GM12878 (cell line): ENCODE results near the gene NUP93. TPM values are rescaled to one million over a fixed set of nuclear protein-coding genes. Genes with fewer than 3 reads are reported as not detected.

Source experiments
- ATF7 ChIP-seq: fragments of 450-650 bp; IDR thresholded peaks from 2 replicates; pipeline ENCODE4 v1.6.1; 2016; ENCODE audit warnings: low read depth, mild to moderate bottlenecking
- BHLHE40 ChIP-seq, 2 experiments: fragments of 450-650 bp in 1 of 2; IDR thresholded peaks; 2 replicates each; pipeline ENCODE4 v1.6.1; 2011 to 2017; ENCODE audit warnings: low read depth in 2 of 2, borderline replicate concordance in 1 of 2, improper control_type of control experiment in 1 of 2, low read length in 1 of 2, mild to moderate bottlenecking in 1 of 2
- BRCA1 ChIP-seq: IDR thresholded peaks from 2 replicates; pipeline ENCODE4 v1.6.1; 2011; ENCODE audit warnings: low read depth, low read length, improper control_type of control experiment
- CBX3 ChIP-seq: fragments of 200-600 bp; sonication (generic); IDR thresholded peaks from 2 replicates; pipeline ENCODE4 v1.6.1; 2016; ENCODE audit warnings: low read depth, borderline replicate concordance
- CHD1 ChIP-seq: IDR thresholded peaks from 2 replicates; pipeline ENCODE4 v1.6.1; 2012; ENCODE audit warnings: low read depth, low read length, improper control_type of control experiment
- CREB1 ChIP-seq: IDR thresholded peaks from 2 replicates; pipeline ENCODE4 v1.6.1; 2012; ENCODE audit warnings: low read depth, mild to moderate bottlenecking, inconsistent platforms
- CREM ChIP-seq: IDR thresholded peaks from 2 replicates; pipeline ENCODE4 v1.6.1; 2014; ENCODE audit warnings: antibody characterized with exemption, low read depth
- DPF2 ChIP-seq: fragments of 450-650 bp; IDR thresholded peaks from 2 replicates; pipeline ENCODE4 v1.6.1; 2017; ENCODE audit warnings: mild to moderate bottlenecking
- EZH2 ChIP-seq: IDR thresholded peaks from 2 replicates; pipeline ENCODE4 v1.6.1; 2012; ENCODE audit warnings: low read depth, mild to moderate bottlenecking, control low read depth, inconsistent platforms, low read length, borderline replicate concordance; ENCODE audit not compliant: control insufficient read depth
- HDGF ChIP-seq: fragments of 450-650 bp; IDR thresholded peaks from 2 replicates; pipeline ENCODE4 v1.6.1; 2016; ENCODE audit warnings: antibody characterized with exemption
- JUND ChIP-seq: IDR thresholded peaks from 2 replicates; pipeline ENCODE4 v1.6.1; 2012; ENCODE audit warnings: low read depth, mild to moderate bottlenecking, low read length, improper control_type of control experiment, moderate library complexity
- LARP7 ChIP-seq: fragments of 450-650 bp; IDR thresholded peaks from 2 replicates; pipeline ENCODE4 v1.6.1; 2017; ENCODE audit warnings: mild to moderate bottlenecking
- MTA2 ChIP-seq: fragments of 450-650 bp; IDR thresholded peaks from 2 replicates; pipeline ENCODE4 v1.6.1; 2016; ENCODE audit warnings: low read depth, mild to moderate bottlenecking, moderate library complexity
- MTA3 ChIP-seq: IDR thresholded peaks from 2 replicates; pipeline ENCODE4 v1.6.1; 2012; ENCODE audit warnings: low read length, inconsistent platforms, borderline replicate concordance
- MXI1 ChIP-seq: fragments of 150-350 bp; IDR thresholded peaks from 2 replicates; pipeline ENCODE4 v1.6.1; 2011; ENCODE audit warnings: low read depth, mild to moderate bottlenecking, inconsistent platforms, low read length, improper control_type of control experiment
- NRF1 ChIP-seq: conservative IDR thresholded peaks from 2 replicates; pipeline ENCODE4 v1.6.1; 2011; ENCODE audit warnings: mild to moderate bottlenecking, low read depth, low read length, improper control_type of control experiment
- PML ChIP-seq: IDR thresholded peaks from 2 replicates; pipeline ENCODE4 v1.6.1; 2012; ENCODE audit warnings: low read length, inconsistent platforms
- POLR2A ChIP-seq: IDR thresholded peaks from 2 replicates; pipeline ENCODE4 v1.6.1; 2011; ENCODE audit warnings: low read depth, mild to moderate bottlenecking, low read length
- RAD21 ChIP-seq: IDR thresholded peaks from 2 replicates; pipeline ENCODE4 v1.6.1; 2011; ENCODE audit warnings: mild to moderate bottlenecking, low read depth, low read length, moderate library complexity; ENCODE audit not compliant: insufficient read depth
- RFX5 ChIP-seq: IDR thresholded peaks from 2 replicates; pipeline ENCODE4 v1.6.1; 2011; ENCODE audit warnings: low read depth, low read length, improper control_type of control experiment
- SP1 ChIP-seq: IDR thresholded peaks from one replicate; pipeline ENCODE4 v1.6.1; 2011; ENCODE audit warnings: low read depth, low read length
- SRF ChIP-seq, 2 experiments: IDR thresholded peaks; 2 replicates each; pipeline ENCODE4 v1.6.1; 2011; ENCODE audit warnings: low read depth in 2 of 2, low read length in 2 of 2, mild to moderate bottlenecking in 1 of 2, moderate library complexity in 1 of 2
- STAT1 ChIP-seq: fragments of 450-650 bp; conservative IDR thresholded peaks from 2 replicates; pipeline ENCODE4 v1.6.1; 2014; ENCODE audit warnings: antibody characterized with exemption, mild to moderate bottlenecking
- SUPT20H ChIP-seq: IDR thresholded peaks from 2 replicates; pipeline ENCODE4 v1.6.1; 2011; ENCODE audit warnings: low read depth, mild to moderate bottlenecking, low read length, moderate library complexity, borderline replicate concordance; ENCODE audit not compliant: control insufficient read depth
- TAF1 ChIP-seq: IDR thresholded peaks from 2 replicates; pipeline ENCODE4 v1.6.1; 2011; ENCODE audit warnings: mild to moderate bottlenecking, low read depth, low read length, borderline replicate concordance
- TCF12 ChIP-seq: IDR thresholded peaks from 2 replicates; pipeline ENCODE4 v1.6.1; 2011; ENCODE audit warnings: low read depth, mild to moderate bottlenecking, low read length
- TCF7 ChIP-seq: IDR thresholded peaks from 2 replicates; pipeline ENCODE4 v1.6.1; 2014; ENCODE audit warnings: antibody characterized with exemption, borderline replicate concordance
- WRNIP1 ChIP-seq: IDR thresholded peaks from 2 replicates; pipeline ENCODE4 v1.6.1; 2011; ENCODE audit warnings: low read depth, low read length, improper control_type of control experiment, borderline replicate concordance
- ZBED1 ChIP-seq: IDR thresholded peaks from 2 replicates; pipeline ENCODE4 v1.6.1; 2016; ENCODE audit warnings: borderline replicate concordance
- ZNF274 ChIP-seq: IDR thresholded peaks from one replicate; pipeline ENCODE4 v1.8.0; 2011; ENCODE audit not compliant: insufficient read length, insufficient read depth
- ZZZ3 ChIP-seq: IDR thresholded peaks from 2 replicates; pipeline ENCODE4 v1.6.1; 2011; ENCODE audit warnings: low read depth; ENCODE audit not compliant: control insufficient read depth, insufficient read length
- polyA plus RNA-seq, 11 experiments: library from polyadenylated mRNA; depleted of rRNA in 4 of 11; unstranded in 6 of 11; stranded (reverse) in 5 of 11; fragments of >200 nt; fragmentation: Nextera tagmentation in 4 of 11; fragmentation: Illumina TruSeq in 1 of 11; extraction: Ambion mirVana in 4 of 11; extraction: Trizol in 1 of 11; gene quantifications; 1 replicate in 1 of 11; 2 replicates in 10 of 11; pipeline versions ENCODE4 v1.2.1 to v1.2.3, GENCODE V29; 2011 to 2016; ENCODE audit warnings: inconsistent platforms in 2 of 11, missing spikeins in 2 of 11, low read depth in 1 of 11
- total RNA-seq, 4 experiments: library from RNA; depleted of rRNA in 3 of 4; stranded (reverse); fragments of >200 nt in 3 of 4; fragmentation: Illumina TruSeq in 1 of 4; extraction: Trizol in 1 of 4; gene quantifications; 2 replicates each; pipeline versions ENCODE4 v1.2.1 to v1.2.3, GENCODE V29; 2013 to 2021
- TF ChIP-seq, protein P1 (sequence below): fragments of 450-650 bp; conservative IDR thresholded peaks from 2 replicates; pipeline ENCODE4 v1.6.1; 2017; ENCODE audit warnings: mild to moderate bottlenecking, moderate library complexity
- TF ChIP-seq, protein P2 (sequence below): fragments of 450-650 bp; IDR thresholded peaks from 2 replicates; pipeline ENCODE4 v1.6.1; 2017; ENCODE audit warnings: mild to moderate bottlenecking

Gene NUP93
- total and polyA plus RNA-seq, 10 of the 15 experiments (the other 5 are each of a cell fraction or from before 2014, with no cell fraction given), result 82.2 to 175 (median 101) TPM

DNA sequence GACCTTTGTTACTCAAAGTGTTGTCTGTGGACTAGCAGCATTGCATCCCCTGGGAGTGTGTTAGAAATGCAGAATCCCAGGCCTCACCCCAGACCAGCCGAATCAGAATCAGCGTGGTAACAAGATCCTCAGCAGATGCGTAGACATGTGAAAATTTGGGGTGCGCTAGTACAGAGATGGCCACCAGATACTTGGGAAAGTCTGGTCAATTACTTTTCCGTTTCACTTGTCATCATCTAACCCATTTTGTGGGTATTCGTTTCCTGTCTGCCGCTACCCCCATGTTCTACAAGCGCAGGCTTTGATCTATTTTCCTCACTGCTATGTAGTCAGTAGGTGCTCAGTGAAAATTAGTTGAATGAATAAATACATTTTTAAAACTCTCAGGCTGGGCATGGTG, 168.9 kb downstream of the NUP93 start (continued):
- TF ChIP-seq, protein P1, sequence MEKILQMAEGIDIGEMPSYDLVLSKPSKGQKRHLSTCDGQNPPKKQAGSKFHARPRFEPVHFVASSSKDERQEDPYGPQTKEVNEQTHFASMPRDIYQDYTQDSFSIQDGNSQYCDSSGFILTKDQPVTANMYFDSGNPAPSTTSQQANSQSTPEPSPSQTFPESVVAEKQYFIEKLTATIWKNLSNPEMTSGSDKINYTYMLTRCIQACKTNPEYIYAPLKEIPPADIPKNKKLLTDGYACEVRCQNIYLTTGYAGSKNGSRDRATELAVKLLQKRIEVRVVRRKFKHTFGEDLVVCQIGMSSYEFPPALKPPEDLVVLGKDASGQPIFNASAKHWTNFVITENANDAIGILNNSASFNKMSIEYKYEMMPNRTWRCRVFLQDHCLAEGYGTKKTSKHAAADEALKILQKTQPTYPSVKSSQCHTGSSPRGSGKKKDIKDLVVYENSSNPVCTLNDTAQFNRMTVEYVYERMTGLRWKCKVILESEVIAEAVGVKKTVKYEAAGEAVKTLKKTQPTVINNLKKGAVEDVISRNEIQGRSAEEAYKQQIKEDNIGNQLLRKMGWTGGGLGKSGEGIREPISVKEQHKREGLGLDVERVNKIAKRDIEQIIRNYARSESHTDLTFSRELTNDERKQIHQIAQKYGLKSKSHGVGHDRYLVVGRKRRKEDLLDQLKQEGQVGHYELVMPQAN, result no peak; the same call in 1 of the 2 replicates
- TF ChIP-seq RAD21 (no peak), RFX5 (no peak), BRCA1 (no peak), CREB1 (peak; percentile 46; the same call in 1 of the 2 replicates), SRF (IDR thresholded peaks at IDR 0.05; ENCODE audit: low read depth in 2 of 2, low read length in 2 of 2) (no peak), MXI1 (no peak), HDGF (no peak), TCF7 (peak; percentile 86), ATF7 (peak; percentile 59), NRF1 (no peak), STAT1 (no peak), CHD1 (no peak), CBX3 (no peak), JUND (no peak), TCF12 (0 out of 2 replicates have a peak, but pooled peaks have one; percentile 50), WRNIP1 (no peak), CREM (peak; percentile 25; the same call in 1 of the 2 replicates), ZBED1 (peak; percentile 73; the same call in 1 of the 2 replicates), EZH2 (no peak), TAF1 (0 out of 2 replicates have a peak, but pooled peaks have one; percentile 23), ZNF274 (no peak), SP1 (no peak), MTA3 (0 out of 2 replicates have a peak, but pooled peaks have one; percentile 54), ZZZ3 (no peak), MTA2 (peak; percentile 63), PML (no peak), DPF2 (peak; percentile 66), SUPT20H (no peak), POLR2A (no peak), LARP7 (no peak), BHLHE40 (IDR thresholded peaks at IDR 0.05; ENCODE audit: borderline replicate concordance in 1 of 2, low read depth in 2 of 2, low read length in 1 of 2) (peak in 1 of 2 experiments; percentile 20; a peak in 1 of 4 replicates)
- TF ChIP-seq, protein P2, sequence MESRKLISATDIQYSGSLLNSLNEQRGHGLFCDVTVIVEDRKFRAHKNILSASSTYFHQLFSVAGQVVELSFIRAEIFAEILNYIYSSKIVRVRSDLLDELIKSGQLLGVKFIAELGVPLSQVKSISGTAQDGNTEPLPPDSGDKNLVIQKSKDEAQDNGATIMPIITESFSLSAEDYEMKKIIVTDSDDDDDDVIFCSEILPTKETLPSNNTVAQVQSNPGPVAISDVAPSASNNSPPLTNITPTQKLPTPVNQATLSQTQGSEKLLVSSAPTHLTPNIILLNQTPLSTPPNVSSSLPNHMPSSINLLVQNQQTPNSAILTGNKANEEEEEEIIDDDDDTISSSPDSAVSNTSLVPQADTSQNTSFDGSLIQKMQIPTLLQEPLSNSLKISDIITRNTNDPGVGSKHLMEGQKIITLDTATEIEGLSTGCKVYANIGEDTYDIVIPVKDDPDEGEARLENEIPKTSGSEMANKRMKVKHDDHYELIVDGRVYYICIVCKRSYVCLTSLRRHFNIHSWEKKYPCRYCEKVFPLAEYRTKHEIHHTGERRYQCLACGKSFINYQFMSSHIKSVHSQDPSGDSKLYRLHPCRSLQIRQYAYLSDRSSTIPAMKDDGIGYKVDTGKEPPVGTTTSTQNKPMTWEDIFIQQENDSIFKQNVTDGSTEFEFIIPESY, result no peak
